ENCODE data around the gene ANKRD18A.

The ANKRD18A gene

GRCh38 chr9:38638881-38639576 lies 18.6 kb upstream of the ANKRD18A start:
- Histone ChIP-seq H3K4me2 (ENCODE audit: low read depth, low read length) (no peak overlapping the region), H3K9me2 (replicated peaks; ENCODE audit: insufficient read depth, low read length) (no peaks in the 10 kb centered on the region), H3K9me3 (replicated peaks; ENCODE audit: insufficient read depth, low read length) (no peaks in the 10 kb centered on the region), H3K9ac (ENCODE audit: low read length) (no peak overlapping the region), H2AFZ (ENCODE audit: low read length) (no peak overlapping the region), H3K27ac (ENCODE audit: low read length) (no peak overlapping the region), H3K4me3 (ENCODE audit: low read length) (no peak overlapping the region), H3K27me3 (replicated peaks; ENCODE audit: insufficient read depth, low read length) (no peaks in the 10 kb centered on the region), H3K4me1 (ENCODE audit: low read length) (no peaks in the 10 kb centered on the region), H3K79me2 (ENCODE audit: low read length) (no peaks in the 10 kb centered on the region), H3F3A (ENCODE audit: insufficient read depth, low read length) (no peaks in the 10 kb centered on the region), H3K36me3 (replicated peaks; ENCODE audit: insufficient read depth, low read length) (no peaks in the 10 kb centered on the region), H4K20me1 (ENCODE audit: insufficient read depth, low read length) (no peaks in the 10 kb centered on the region)
- no peak for DNase-seq
- no peak for TF ChIP-seq EZH2phosphoT487 (IDR thresholded peaks at IDR 0.05; ENCODE audit: low read length)
- no peak for TF ChIP-seq CTCF (IDR thresholded peaks at IDR 0.05; ENCODE audit: low read length)
- no peak for TF ChIP-seq EZH2 (optimal IDR thresholded peaks at IDR 0.05; ENCODE audit: low read depth, low read length)

GRCh38 chr9:38634315-38634714 lies 13.9 kb upstream of the ANKRD18A start:
- H2AFZ ChIP-seq (ENCODE audit: low read length) = no peak overlapping the region
- no peaks in the 10 kb centered on the region for H4K20me1 ChIP-seq (ENCODE audit: insufficient read depth, low read length)
- H3K9ac ChIP-seq (ENCODE audit: low read length) = no peak overlapping the region
- no peaks in the 10 kb centered on the region for H3K36me3 ChIP-seq (replicated peaks; ENCODE audit: insufficient read depth, low read length)
- TF ChIP-seq EZH2phosphoT487 (IDR thresholded peaks at IDR 0.05; ENCODE audit: low read length) (no peak), EZH2 (optimal IDR thresholded peaks at IDR 0.05; ENCODE audit: low read depth, low read length) (no peak), CTCF (IDR thresholded peaks at IDR 0.05; ENCODE audit: low read length) (no peak)
- no peaks in the 10 kb centered on the region for H3K4me1 ChIP-seq (ENCODE audit: low read length)
- no peaks in the 10 kb centered on the region for H3F3A ChIP-seq (ENCODE audit: insufficient read depth, low read length)
- H3K27ac ChIP-seq (ENCODE audit: low read length) = no peak overlapping the region
- H3K9me3 ChIP-seq (replicated peaks; ENCODE audit: insufficient read depth, low read length) = no peaks in the 10 kb centered on the region
- DNase-seq = no peak
- H3K79me2 ChIP-seq (ENCODE audit: low read length) = no peaks in the 10 kb centered on the region
- H3K27me3 ChIP-seq (replicated peaks; ENCODE audit: insufficient read depth, low read length) = no peaks in the 10 kb centered on the region
- H3K4me3 ChIP-seq (ENCODE audit: low read length) = no peak overlapping the region
- H3K4me2 ChIP-seq (ENCODE audit: low read depth, low read length) = no peak overlapping the region
- H3K9me2 ChIP-seq (replicated peaks; ENCODE audit: insufficient read depth, low read length) = no peaks in the 10 kb centered on the region

- Histone ChIP-seq H3K9me3 (replicated peaks; ENCODE audit: insufficient read depth, low read length) (no peaks in the 10 kb centered on the region), H3K4me2 (ENCODE audit: low read depth, low read length) (no peak overlapping the region), H3K9me2 (replicated peaks; ENCODE audit: insufficient read depth, low read length) (no peaks in the 10 kb centered on the region), H3K4me1 (ENCODE audit: low read length) (peaks cover 4% of the 10 kb centered on the region; the same call in 1 of the 2 replicates), H3K36me3 (replicated peaks; ENCODE audit: insufficient read depth, low read length) (no peaks in the 10 kb centered on the region), H3K79me2 (ENCODE audit: low read length) (no peaks in the 10 kb centered on the region), H3K4me3 (ENCODE audit: low read length) (no peak overlapping the region), H4K20me1 (ENCODE audit: insufficient read depth, low read length) (no peaks in the 10 kb centered on the region), H3K27ac (ENCODE audit: low read length) (no peak overlapping the region), H2AFZ (ENCODE audit: low read length) (no peak overlapping the region), H3K27me3 (replicated peaks; ENCODE audit: insufficient read depth, low read length) (no peaks in the 10 kb centered on the region), H3F3A (ENCODE audit: insufficient read depth, low read length) (no peaks in the 10 kb centered on the region), H3K9ac (ENCODE audit: low read length) (no peak overlapping the region)
- TF ChIP-seq CTCF (IDR thresholded peaks at IDR 0.05; ENCODE audit: low read length) (no peak), EZH2phosphoT487 (IDR thresholded peaks at IDR 0.05; ENCODE audit: low read length) (no peak), EZH2 (optimal IDR thresholded peaks at IDR 0.05; ENCODE audit: low read depth, low read length) (no peak)
- DNase-seq = no peak
These were observed 9.1 kb upstream of the ANKRD18A start for GRCh38 chr9:38629511-38629910.
